Type B pancreatic cell (in vitro differentiated cells): ENCODE measurements around the gene ULK4. TPM values are rescaled to one million over a fixed set of nuclear protein-coding genes. Genes with fewer than 3 reads are reported as not detected.

Experiments used
- DNase-seq: peaks from one replicate; pipeline ENCODE4 v3.0.0; 2021; ENCODE audit warnings: mixed read lengths; ENCODE audit not compliant: unreplicated experiment; ENCODE audit errors: extremely low spot score
- H3K27ac Mint-ChIP-seq: 2 replicates; pipeline ENCODE4 v1.8.0; 2021; ENCODE audit warnings: mild to moderate bottlenecking, mixed read lengths
- H3K27me3 Mint-ChIP-seq: 2 replicates; pipeline ENCODE4 v1.8.0; 2021; ENCODE audit warnings: mixed read lengths
- H3K36me3 Mint-ChIP-seq: 2 replicates; pipeline ENCODE4 v1.8.0; 2021; ENCODE audit warnings: mixed read lengths
- H3K4me1 Mint-ChIP-seq: one replicate; pipeline ENCODE4 v1.8.0; 2021; ENCODE audit warnings: mixed read lengths; ENCODE audit not compliant: unreplicated experiment
- H3K4me3 Mint-ChIP-seq: 2 replicates; pipeline ENCODE4 v1.8.0; 2021; ENCODE audit warnings: mild to moderate bottlenecking, mixed read lengths
- H3K9me3 Mint-ChIP-seq: 2 replicates; pipeline ENCODE4 v1.8.0; 2021; ENCODE audit warnings: mixed read lengths
- CTCF ChIP-seq: fragments of 200-600 bp; sonication (generic); conservative IDR thresholded peaks from 2 replicates; pipeline ENCODE4 v1.5.0; 2021; ENCODE audit warnings: antibody characterized with exemption, mild to moderate bottlenecking
- total RNA-seq: library from RNA; stranded (reverse); gene quantifications from 2 replicates; pipeline ENCODE4 v1.2.1, GENCODE V29; 2021; ENCODE audit warnings: low replicate concordance

Gene ULK4
- total RNA-seq, 1 donor from 2014 or later, result 10.7 TPM

DNA sequence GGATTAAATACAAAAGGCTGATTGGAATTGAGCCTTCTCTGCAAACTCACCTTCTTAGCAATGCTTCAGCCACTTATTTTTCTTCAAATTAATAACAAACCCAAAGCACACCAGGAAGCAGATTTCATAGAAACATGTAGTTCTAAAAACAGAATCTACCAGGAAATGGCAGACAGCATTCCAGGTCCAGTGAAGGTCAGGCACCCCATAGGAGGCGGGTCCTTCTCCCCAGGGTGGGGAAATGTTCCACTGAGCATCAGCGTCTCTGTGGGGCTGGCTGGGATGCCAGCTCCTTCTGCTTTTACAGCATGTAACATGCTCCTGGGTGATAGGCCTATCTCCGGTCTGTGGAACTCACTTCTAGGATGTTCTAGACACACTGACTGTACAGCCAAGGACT, 713.4 kb downstream of the ULK4 start:
- Mint-ChIP-seq H3K4me1 (peaks cover 13% of the 10 kb centered on the region), H3K4me3 (no peak overlapping the region), H3K27ac (peak overlapping the region; percentile 16), H3K27me3 (no peaks in the 10 kb centered on the region), H3K9me3 (no peaks in the 10 kb centered on the region), H3K36me3 (peaks cover 13% of the 10 kb centered on the region)
- no peak for TF ChIP-seq CTCF
- no peak for DNase-seq

- no peak for DNase-seq
- Mint-ChIP-seq H3K27me3 (no peaks in the 10 kb centered on the region), H3K9me3 (no peaks in the 10 kb centered on the region), H3K36me3 (peaks cover 19% of the 10 kb centered on the region), H3K4me3 (no peak overlapping the region), H3K27ac (no peak overlapping the region), H3K4me1 (peaks cover 13% of the 10 kb centered on the region)
- no peak for TF ChIP-seq CTCF
Observed at GRCh38 chr3:41247055-41248004, 714.6 kb downstream of the ULK4 start.

GRCh38 chr3:41244620-41245336, 717.1 kb downstream of the ULK4 start:
- no peak for TF ChIP-seq CTCF
- Mint-ChIP-seq H3K9me3 (no peaks in the 10 kb centered on the region), H3K4me3 (no peak overlapping the region), H3K27me3 (no peaks in the 10 kb centered on the region), H3K4me1 (peaks cover 22% of the 10 kb centered on the region), H3K36me3 (peaks cover 34% of the 10 kb centered on the region), H3K27ac (no peak overlapping the region)
- no peak for DNase-seq

DNA sequence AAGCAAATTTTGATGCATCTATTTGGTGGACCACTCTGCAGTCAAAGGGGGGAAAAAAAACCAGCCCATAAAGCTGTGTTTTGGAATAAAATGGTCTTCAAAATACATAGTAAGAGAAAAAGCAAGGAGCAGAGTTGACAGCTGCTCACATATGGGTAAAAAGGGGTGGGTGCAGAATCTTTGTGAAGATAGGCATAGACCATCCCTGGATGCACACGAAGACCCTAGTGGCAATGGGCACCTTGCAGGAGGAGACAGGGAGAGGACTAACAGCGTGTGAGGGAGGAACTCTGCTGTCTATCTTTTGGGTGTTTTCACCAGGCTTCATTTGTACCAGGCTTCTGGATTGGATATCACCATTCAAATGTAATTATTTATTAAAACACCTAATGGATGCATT, 718.7 kb downstream of the ULK4 start:
- Mint-ChIP-seq H3K4me3 (no peak overlapping the region), H3K27me3 (no peaks in the 10 kb centered on the region), H3K36me3 (peaks cover 50% of the 10 kb centered on the region), H3K9me3 (no peaks in the 10 kb centered on the region), H3K27ac (peak overlapping the region; percentile 51), H3K4me1 (peaks cover 37% of the 10 kb centered on the region)
- DNase-seq, result no peak
- no peak for TF ChIP-seq CTCF

GRCh38 chr3:41241800-41242571, 719.9 kb downstream of the ULK4 start:
- no peak for TF ChIP-seq CTCF
- Mint-ChIP-seq H3K4me1 (peaks cover 48% of the 10 kb centered on the region), H3K36me3 (peaks cover 62% of the 10 kb centered on the region), H3K4me3 (no peak overlapping the region), H3K27me3 (no peaks in the 10 kb centered on the region), H3K9me3 (no peaks in the 10 kb centered on the region), H3K27ac (peak overlapping the region; percentile 66)
- no peak for DNase-seq
